GM18867 (cell line): Measurements from ENCODE around the gene ANKMY1.

Experiments
- ATAC-seq: cut with Tn5 transposase; IDR thresholded peaks from one replicate; pipeline ENCODE4 v1.9.1; 2021; ENCODE audit warnings: mild to moderate bottlenecking, moderate library complexity; ENCODE audit not compliant: unreplicated experiment

Gene ANKMY1

GRCh38 chr2:240437551-240437860 lies 120.3 kb downstream of the ANKMY1 start:
- ATAC-seq = no peak

- ATAC-seq = no peak
Measured at GRCh38 chr2:240436683-240437550, 120.9 kb downstream of the ANKMY1 start.

GRCh38 chr2:240435948-240436682 lies 121.7 kb downstream of the ANKMY1 start:
- peak; percentile 13 for ATAC-seq

DNA sequence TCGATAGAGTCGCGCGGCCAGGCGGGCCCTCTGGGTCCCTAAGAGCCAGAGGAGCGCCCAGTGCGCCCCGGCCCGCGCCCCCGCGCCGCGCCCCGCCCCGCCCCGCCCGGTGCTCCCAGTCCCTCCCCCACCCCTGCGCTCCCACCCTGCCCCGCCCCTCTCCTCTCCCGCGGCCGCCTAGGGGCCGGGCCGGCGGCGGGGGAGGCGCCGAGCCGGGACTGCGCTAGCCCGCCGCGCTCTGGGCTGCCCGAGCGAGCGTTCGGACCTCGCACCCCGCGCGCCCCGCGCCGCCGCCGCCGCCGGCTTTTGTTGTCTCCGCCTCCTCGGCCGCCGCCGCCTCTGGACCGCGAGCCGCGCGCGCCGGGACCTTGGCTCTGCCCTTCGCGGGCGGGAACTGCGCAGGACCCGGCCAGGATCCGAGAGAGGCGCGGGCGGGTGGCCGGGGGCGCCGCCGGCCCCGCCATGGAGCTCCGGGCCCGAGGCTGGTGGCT lies 122.3 kb downstream of the ANKMY1 start, which contains the start of gene GPC1:
GPC1 (plus strand) TSS at position 207 of the 491 bp plus-strand sequence; CDS start at position 463, 256 bp downstream.
- ATAC-seq = peak; percentile 53

- ATAC-seq = peak; percentile 61
Measured at GRCh38 chr2:240434728-240435456, 122.9 kb downstream of the ANKMY1 start.

DNA sequence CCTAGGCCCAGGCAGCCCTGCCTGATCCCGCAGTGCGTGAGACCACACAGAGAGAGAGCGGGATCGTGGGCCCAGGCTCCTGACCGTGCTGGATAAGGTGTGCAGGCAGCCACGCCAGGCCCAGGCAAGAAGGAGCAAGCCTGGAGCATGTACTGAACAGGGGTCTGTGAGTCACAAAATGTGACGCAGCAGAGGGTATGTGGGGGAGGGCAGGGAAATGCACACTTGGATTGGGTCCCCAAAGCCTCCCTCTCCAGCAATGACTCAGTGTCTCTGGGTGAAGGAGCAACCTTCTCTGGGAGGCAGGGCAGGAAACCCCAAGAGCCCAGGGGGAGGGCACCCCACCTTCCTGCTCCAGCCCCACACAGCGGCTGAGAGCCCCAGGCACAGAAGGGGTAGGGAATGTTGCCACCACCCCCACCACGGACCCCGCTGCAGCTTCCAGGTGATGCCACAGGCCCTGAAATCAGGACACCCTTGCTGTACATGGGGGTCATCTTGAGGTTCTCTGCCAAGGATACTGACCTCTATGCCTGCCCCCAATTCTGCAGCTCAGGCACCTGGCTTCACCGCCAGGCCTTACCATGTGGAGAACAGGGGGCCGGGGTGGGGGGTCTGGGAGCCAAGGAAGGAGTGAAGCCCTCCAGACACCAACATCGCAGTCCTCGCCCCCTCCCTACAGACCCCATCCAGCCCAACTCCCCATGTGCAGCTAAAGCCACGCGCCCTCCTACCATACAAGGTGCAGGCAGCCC lies 123.6 kb downstream of the ANKMY1 start:
- ATAC-seq = no peak

DNA sequence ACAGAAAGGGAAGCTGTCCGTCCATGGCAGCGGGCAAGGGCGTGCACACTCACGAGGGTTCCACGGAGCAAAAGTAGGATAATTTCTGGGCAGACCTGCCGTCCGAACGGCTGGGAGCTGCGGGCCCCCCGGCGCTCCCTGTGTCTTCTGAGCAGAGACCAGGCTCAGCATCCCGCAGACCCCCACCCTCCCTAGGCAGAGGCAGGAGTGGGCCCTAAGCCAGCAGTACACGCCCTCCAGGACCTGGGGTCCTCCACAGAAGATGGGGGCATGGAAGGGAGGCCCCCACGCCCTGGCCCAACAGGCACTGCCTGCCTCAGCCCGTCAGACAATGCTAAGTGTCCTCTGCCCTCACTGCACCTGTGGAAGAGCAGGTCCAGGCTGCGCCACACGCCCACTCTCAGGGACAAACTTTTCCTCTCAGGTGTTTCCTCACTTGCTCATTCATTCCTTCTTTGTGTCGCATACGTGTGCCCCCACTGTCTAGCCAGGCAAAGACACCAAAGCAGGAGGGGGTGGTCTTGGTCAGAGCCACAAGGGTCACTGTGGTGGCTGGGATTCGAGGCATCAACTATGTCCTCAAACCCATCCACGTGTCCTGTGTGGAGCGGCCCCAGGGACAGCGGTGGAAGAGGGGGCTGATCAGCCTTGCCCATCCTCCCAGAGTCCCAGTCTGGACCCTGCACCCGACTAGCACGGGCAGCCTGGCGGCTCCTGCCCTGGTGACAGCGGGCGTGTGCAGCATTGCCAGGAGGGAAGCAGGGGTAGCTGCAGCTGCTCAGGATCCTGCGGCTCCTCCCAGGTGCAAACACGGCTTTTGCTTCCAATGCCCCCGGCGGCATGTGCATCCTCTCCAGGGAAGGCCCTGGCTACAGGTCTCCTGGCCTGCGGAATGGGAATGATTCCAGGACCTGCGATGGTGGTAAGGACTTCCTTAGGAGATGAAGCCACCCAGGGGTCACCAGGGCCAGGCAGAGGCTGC lies 124.7 kb downstream of the ANKMY1 start:
- ATAC-seq = no peak

DNA sequence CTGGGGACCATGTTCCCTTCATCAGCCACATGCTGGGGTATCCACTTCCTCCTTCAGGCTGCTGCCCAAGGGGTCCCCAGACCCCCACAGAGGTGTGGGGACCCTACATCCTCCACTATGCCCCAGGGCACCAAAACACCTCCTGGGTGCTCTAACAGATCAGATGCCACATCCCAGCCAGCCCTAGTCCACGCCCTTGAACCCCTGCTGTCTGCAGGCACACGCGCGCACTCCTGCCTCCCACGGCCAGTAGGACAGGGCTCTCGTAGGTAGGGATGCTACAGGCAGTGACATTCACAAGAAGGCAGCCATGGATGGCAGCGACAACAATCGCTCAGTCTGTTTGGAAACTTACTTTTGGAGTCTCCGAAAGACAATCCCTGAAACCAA lies 125.4 kb downstream of the ANKMY1 start:
- ATAC-seq = no peak

GRCh38 chr2:240431661-240432424 lies 125.9 kb downstream of the ANKMY1 start:
- no peak for ATAC-seq

GRCh38 chr2:240431271-240431660 lies 126.5 kb downstream of the ANKMY1 start:
- no peak for ATAC-seq

DNA sequence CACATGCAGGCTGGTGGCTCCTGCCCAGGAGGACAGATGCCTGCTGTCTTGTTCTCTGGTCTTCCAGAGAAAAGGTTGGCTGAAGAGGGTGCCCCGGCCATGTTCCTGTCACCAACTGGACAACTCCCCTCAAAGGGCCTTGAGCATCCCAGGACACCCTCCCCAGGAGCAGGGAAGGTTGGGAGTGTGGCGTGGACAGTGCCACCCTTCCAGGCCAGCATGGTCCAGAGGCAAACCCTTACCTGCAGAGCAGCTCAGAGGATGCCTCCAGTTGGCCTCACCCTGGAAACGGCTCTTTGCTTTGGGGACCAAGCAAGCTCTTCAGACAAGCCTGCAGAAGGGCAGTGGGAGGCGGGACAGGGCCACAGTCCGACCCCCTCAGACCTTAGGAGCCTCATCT lies 127.2 kb downstream of the ANKMY1 start:
- ATAC-seq = no peak

- ATAC-seq = no peak
Measured at GRCh38 chr2:240429872-240430491, 127.8 kb downstream of the ANKMY1 start.
